ENCODE measurements around the gene APEH.

The APEH gene

GRCh38 chr3:49729966-49730609, 55.9 kb downstream of the APEH start:
- no peaks in the 10 kb centered on the region for H3K4me1 ChIP-seq (ENCODE audit: control insufficient read depth, insufficient read depth, low read length)
- CTCF ChIA-PET = interaction anchor here (0.9 kb wide), 1 partner anchor 29 kb away, joined by 4 read pairs; no protein-coding TSS in a partner anchor
- H3K36me3 ChIP-seq (ENCODE audit: control insufficient read depth in 2 of 2, insufficient read depth in 1 of 2, low read length in 2 of 2) = peaks cover 15 to 90% of the 10 kb centered on the region in 2 experiments; a peak in 2 of 3 replicates
- no peak overlapping the region for H3K4me3 ChIP-seq (ENCODE audit: low read depth, low read length)
- TF ChIP-seq ZNF701 (tag by site-specific recombination; IDR thresholded peaks at IDR 0.05) (no peak), ZNF560 (tag by site-specific recombination; IDR thresholded peaks at IDR 0.05; ENCODE audit: borderline replicate concordance) (no peak), ZNF214 (tag by site-specific recombination; IDR thresholded peaks at IDR 0.05; ENCODE audit: borderline replicate concordance) (no peak), ZNF521 (tag by site-specific recombination; IDR thresholded peaks at IDR 0.05) (no peak), ZNF488 (tag by site-specific recombination; IDR thresholded peaks at IDR 0.05) (no peak), TRIM28 (IDR thresholded peaks at IDR 0.05; ENCODE audit: borderline replicate concordance, low read length) (no peak), TCF7L2 (IDR thresholded peaks at IDR 0.05; ENCODE audit: borderline replicate concordance, low read depth, low read length) (no peak), ZNF670 (tag by site-specific recombination; IDR thresholded peaks at IDR 0.05; ENCODE audit: low read depth) (no peak), ZNF610 (tag by site-specific recombination; IDR thresholded peaks at IDR 0.05; ENCODE audit: borderline replicate concordance) (no peak), ZSCAN30 (tag by site-specific recombination; IDR thresholded peaks at IDR 0.05) (no peak), PATZ1 (tag by site-specific recombination; IDR thresholded peaks at IDR 0.05) (no peak), ATF2 (tag by site-specific recombination; IDR thresholded peaks at IDR 0.05; ENCODE audit: low read depth) (no peak), SP7 (tag by site-specific recombination; IDR thresholded peaks at IDR 0.05) (no peak), ZNF423 (tag by site-specific recombination; IDR thresholded peaks at IDR 0.05) (no peak), ZNF362 (tag by site-specific recombination; IDR thresholded peaks at IDR 0.05) (no peak), AEBP2 (tag by site-specific recombination; IDR thresholded peaks at IDR 0.05; ENCODE audit: borderline replicate concordance) (no peak), ZNF747 (tag by site-specific recombination; IDR thresholded peaks at IDR 0.05) (no peak), ZNF513 (tag by site-specific recombination; IDR thresholded peaks at IDR 0.05) (no peak), SALL2 (tag by site-specific recombination; IDR thresholded peaks at IDR 0.05; ENCODE audit: borderline replicate concordance) (no peak), ZNF292 (tag by site-specific recombination; IDR thresholded peaks at IDR 0.05; ENCODE audit: borderline replicate concordance, low read depth) (no peak)
- no peaks in the 10 kb centered on the region for H3K9me3 ChIP-seq (ENCODE audit: control insufficient read depth, insufficient read depth, low read depth, low read length)
- no peak overlapping the region for H3K27ac ChIP-seq (ENCODE audit: extremely low read depth, low read depth, low read length)
- POLR2A ChIA-PET = no interaction called here
